Erythroblast (primary cell): ENCODE data around the gene IL16.
A peak's percentile ranks its signal among the peaks of the same experiment; 100 is the strongest.
"Not testable (repeated sequence)": the region's sequence is repeated elsewhere in the genome, so short reads cannot be mapped to it uniquely, and the experiment has no call there.

Source experiments
- DNase-seq, 2 experiments: peaks; one replicate each; lab custom pipeline; 2025; lab: John Stamatoyannopoulos, UW
- GATA1 ChIP-seq: IDR thresholded peaks from 2 replicates; pipeline ENCODE4 v1.6.1; 2011; ENCODE audit warnings: low read depth, mild to moderate bottlenecking, control low read depth, low read length, moderate library complexity
- POLR2A ChIP-seq: IDR thresholded peaks from 2 replicates; pipeline ENCODE4 v1.6.1; 2011; ENCODE audit warnings: mild to moderate bottlenecking, low read length

IL16 gene

GRCh38 chr15:81338170-81339007, 141.7 kb downstream of the IL16 start:
- TF ChIP-seq POLR2A (no peak), GATA1 (no peak)
- no peak for DNase-seq

GRCh38 chr15:81339321-81339720, 142.6 kb downstream of the IL16 start:
- no peak for DNase-seq
- TF ChIP-seq POLR2A (no peak), GATA1 (no peak)

GRCh38 chr15:81339851-81340250, 143.2 kb downstream of the IL16 start:
- no peak for DNase-seq
- no peak for TF ChIP-seq POLR2A
- TF ChIP-seq GATA1 = no peak

DNA sequence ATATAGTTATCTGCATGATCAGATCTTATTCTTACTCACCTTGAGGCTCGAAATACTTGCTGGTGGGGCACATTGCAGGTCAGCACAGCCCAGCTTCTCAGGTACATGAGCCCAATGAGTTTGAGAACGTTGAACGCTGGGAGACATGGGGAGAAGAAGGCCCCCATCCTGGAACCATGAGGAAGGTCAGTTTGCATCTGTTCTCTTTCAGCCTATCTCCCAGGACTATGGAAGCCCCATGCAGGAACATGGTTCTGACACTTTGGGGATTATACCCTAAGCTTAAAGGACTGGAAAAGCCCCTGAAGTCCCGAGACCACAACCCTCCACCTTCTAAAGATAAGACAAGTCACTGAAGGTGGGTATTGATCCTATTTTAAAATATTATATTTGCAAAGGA, 144.7 kb downstream of the IL16 start:
- TF ChIP-seq POLR2A (no peak), GATA1 (no peak)
- DNase-seq = no peak

GRCh38 chr15:81343371-81343770, 146.7 kb downstream of the IL16 start:
- DNase-seq = no peak
- no peak for TF ChIP-seq POLR2A
- TF ChIP-seq GATA1 = no peak

GRCh38 chr15:81346611-81347010, 149.9 kb downstream of the IL16 start:
- DNase-seq = no peak
- no peak for TF ChIP-seq POLR2A
- TF ChIP-seq GATA1 = no peak

DNA sequence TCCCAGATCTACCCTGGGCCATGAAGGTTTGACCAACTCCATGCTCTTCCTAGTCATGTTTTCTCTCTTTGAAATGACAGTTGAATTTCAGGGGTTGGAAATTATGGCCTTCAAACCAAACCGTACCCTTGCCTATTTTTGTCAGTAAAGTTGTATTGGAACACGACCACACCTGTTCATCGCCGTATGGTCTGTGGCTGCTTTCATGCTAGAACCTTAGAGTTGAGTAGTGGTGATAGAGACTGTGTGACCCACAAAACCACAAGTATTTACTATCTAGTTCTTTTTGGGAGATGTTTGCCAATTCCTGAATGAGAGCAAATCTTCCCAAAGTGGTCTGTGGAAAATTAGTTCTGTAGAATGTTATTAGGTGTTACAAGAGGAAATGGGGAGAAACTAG, 151.2 kb downstream of the IL16 start:
- DNase-seq = no peak
- TF ChIP-seq POLR2A (no peak), GATA1 (no peak)

- DNase-seq = not testable (repeated sequence)
Measured at GRCh38 chr15:81348691-81349090, 152.0 kb downstream of the IL16 start.

- DNase-seq = no peak
- TF ChIP-seq POLR2A = no peak
- TF ChIP-seq GATA1 = no peak
Measured at GRCh38 chr15:81349271-81349670, 152.6 kb downstream of the IL16 start.

DNA sequence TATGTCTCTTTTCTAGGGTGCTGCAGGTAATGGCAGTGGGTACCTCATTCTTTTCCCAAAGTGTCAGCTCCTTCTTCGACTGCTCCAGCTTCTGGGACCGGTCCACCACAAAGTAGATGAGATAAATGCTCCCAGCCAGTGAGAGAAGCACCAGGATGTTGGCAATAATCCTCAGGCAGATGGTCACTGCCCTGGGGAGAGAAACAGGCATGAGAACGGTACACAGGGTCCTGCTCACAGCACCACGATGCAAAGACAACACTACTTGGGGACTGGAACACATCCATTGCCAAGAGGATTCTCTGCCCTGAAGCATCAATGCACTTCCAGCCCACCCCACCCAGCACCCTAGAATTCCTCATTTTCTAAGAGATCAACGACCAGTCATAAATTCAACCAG, 155.0 kb downstream of the IL16 start:
- DNase-seq = no peak
- TF ChIP-seq POLR2A = no peak

DNA sequence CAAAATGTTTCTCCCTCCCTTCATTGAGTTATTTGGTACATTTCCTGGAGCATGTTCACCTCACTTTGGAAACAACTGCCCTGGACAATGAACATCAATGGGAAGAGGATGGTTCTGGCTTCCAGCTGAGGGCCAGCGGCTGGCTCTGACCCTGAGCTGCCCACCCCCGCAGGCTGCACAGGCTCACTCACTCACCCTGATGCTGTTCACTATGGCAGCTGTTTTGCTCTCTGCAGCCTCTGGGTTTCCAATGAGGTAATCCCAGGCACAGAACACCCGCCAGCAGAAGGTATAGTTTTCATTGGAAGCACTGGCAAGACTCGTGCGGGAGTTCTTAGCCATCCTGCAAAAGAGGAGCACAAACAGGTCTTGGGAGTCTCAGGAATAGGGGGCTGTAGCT, 159.6 kb downstream of the IL16 start:
- no peak for DNase-seq
- TF ChIP-seq GATA1 = no peak
- no peak for TF ChIP-seq POLR2A

DNA sequence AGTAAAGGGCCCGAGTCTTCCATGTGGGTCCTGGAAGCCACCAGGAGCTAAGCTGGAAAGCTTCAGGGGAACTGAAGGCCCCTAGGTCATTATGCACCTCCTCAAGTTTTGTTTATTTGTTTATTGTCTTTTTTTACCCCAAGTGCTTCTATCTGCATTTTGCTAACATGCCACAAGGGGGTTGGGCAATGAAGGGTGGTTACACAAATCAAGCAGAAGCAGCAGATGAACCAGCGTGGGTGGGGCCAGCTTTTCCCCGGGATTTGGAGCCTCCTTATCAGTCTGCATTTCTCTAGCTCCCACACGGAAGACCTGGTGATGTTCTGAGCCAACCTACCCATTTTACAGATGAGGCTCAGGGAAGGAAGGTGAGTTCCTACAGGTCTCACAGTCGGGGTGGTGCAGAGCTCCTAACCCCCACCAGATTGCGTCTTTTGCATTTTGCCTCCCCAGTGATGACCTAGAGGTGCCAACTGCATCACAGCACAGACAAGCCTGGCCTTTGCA, 160.6 kb downstream of the IL16 start:
- TF ChIP-seq GATA1 = no peak
- no peak for TF ChIP-seq POLR2A
- peak in 1 of 2 experiments; percentile 2 for DNase-seq

DNA sequence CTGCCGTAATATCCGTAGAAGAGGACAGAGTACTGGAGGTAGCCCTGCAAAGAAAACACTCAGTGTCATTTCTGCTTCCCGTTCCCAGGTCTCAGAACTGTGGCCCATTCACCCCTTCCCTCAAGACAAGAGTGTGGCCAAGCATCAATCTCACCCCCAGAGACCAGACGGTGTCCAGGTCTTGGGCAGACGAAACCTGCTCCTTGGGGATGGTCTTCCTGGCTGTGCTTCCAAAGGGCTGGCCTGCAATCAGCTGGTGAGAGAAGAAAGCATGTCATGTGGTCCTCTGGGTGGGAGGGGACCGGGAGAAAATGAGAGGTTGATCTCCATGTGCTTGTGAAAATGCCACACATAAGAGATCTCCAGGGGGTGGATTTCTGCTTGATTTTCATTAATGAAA, 161.6 kb downstream of the IL16 start:
- no peak for TF ChIP-seq POLR2A
- DNase-seq = no peak

- TF ChIP-seq POLR2A = no peak
- TF ChIP-seq GATA1 = no peak
- DNase-seq = no peak
Measured at GRCh38 chr15:81360491-81360890, 163.8 kb downstream of the IL16 start.

GRCh38 chr15:81361891-81362290, 165.2 kb downstream of the IL16 start:
- no peak for DNase-seq
- TF ChIP-seq POLR2A (no peak), GATA1 (no peak)
